Fibroblast of skin of abdomen (primary cell): ENCODE measurements around the gene HLA-B.

Experiments
- DNase-seq: peaks from one replicate; pipeline ENCODE4 v3.0.0-alpha.2; 2013

Gene HLA-B

DNA sequence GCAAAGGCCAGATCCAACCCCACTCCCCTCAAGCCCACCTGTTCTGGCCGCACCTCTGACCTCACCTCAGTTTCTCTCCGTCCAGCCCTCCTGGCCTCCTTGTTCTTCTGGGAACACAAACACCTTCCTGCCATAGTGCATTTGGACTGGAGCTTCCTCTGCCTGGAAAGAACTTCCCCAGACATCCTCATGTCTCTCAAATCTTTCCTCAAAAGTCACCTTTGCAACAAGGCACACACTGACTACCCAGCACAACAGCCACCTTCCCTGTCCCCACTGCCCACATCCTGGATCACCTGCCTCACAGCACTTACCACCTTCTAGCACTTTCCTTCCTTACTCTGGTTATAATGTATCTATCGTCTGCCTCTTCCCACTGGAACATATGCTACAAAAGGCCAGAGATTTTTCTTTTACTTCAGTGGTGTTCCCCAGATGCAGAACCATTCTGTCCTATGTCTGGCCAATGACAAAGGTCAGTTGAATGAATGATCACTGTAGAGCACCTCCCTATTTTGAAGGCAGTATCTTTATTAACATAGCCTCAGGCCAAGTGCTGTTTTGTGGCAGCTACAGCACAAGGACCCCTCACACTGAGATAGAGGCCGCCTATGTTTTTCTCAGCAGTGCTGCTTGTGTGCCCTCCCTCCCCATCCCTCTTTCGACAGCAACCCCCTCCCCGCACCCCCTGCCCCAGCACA is 4.1 kb downstream of the HLA-B start:
- DNase-seq, result no peak

DNA sequence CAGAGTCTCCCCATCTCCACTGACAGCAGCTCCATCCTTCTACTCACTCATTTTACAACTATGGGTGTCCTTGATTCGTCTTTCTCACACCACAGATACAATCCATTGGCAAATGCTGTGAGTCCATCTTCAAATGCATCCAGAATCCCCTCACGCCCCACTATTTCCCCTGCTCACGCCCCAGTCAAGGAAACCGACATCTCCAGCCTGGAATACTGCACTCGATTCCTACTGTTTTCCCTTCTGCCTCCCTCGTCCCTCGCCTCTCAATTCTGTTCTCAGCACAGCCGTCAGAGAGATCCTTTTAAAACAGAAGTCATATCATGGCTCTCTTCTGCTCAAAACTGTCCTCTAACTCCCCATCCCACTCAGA is 4.7 kb downstream of the HLA-B start:
- no peak for DNase-seq

DNA sequence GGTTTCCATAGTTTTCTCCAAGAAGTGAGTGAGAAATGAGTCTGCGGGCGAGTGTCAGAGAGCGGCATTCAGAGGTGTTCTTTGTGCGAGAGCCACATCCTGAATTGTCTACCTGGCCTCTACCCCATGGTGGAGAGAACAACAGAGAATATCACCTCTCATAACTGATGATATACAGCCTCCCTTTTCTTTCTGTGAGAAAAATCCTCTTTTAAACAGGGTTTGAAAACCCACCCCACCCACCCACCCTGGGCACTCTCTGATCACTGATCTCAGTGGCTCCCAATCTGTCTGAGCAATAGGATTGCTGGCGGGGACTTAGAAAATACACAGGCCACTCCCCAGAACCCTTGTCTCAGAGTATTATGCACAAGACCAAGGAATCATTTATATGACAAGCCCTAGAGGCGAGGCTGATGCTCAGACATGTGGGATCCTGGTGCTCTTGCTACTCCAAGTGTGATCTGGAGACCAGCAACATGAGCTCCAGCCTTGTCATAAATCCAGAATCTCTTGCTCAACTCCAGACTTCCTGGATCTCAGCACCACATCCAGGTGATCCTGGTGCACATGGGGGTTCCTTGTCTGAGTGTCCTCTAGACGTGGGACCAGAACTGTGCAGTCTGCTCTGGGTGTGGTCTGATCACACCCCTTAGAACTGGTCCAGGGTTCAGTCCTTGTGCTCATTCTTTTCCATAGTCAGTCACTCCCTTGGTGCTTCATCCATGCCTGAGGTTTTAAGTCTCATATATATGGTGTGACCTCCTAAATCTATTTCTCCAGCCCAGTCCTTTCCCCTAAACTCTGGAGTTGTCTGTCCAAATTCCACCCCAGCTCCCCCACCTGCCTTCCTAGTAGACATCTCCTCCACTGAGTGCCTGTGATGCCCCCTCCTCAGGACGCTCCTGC is 5.3 kb downstream of the HLA-B start:
- DNase-seq, result no peak

DNA sequence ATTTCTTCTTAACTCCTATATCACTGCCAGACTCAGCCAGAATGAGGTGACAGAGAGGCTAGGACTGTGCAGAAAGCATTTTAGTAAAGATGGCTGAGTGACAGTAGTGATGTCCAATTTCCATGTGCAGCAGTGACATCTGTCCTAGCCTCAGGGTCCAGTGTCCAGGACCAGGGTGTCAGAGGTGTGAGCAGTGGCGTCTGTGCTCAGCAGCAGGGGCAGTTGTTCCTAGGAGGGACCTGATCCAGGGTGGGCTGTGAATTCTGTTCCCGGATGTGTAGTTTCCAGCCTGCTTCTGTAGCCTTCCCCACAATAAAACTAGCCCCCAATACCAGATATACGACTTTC is 6.0 kb downstream of the HLA-B start:
- no peak for DNase-seq

DNA sequence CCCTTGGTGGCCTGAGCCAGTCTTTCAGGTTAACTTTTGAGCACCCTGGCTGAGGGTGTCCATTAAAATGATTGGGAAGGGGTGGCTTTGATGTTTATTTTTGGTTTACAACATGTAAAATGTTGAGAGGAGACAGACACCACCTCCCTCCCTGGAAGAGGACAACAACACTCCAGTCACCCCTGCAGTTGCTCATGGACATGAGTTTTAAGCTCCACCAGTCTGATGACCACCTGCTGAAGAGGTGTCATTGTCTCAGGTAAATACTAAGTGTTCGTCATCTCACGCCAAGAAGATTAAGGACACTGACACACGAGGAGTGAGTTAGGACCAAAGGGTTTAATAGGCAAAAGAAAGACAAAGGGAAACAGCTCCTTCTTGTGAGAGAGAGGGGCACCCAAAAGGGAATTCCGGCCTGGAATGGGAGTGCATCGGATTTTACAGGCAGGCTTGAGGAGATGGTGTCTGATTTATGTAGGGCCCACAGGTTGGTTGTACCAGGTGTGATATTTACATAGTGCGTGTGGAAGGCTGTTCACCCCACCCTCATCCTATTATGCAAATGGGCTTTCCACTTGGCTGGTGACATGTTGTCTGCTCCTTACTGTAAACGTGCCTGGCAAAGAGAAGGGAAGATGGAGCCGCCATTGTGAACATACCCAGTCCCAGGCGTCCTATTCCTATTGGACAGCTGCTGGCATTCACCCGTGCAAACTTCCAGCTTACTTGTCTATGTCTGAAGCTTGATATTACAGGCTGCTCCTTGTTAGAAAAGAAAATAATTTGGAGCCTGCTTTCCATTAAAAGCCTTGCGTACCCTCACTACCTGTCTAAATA is 6.6 kb downstream of the HLA-B start:
- no peak for DNase-seq

DNA sequence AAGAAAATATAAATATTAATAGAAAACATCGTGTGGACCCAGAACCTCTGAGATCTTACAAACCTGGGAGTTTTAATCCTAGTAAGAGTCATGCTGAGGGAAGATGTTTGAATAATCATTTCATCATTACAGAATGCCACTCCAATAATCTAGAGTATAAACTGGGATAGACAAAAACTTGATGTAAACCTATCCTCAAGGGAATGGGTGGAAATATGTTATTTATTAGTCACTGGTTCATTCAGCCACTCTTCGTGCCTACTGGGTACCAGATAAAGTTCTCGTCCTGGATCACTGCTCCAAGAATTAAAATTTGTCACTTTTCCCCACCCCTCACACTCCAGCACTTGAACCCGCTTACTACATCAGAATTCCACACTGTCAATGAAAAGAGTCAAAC is 7.7 kb downstream of the HLA-B start:
- no peak for DNase-seq

DNA sequence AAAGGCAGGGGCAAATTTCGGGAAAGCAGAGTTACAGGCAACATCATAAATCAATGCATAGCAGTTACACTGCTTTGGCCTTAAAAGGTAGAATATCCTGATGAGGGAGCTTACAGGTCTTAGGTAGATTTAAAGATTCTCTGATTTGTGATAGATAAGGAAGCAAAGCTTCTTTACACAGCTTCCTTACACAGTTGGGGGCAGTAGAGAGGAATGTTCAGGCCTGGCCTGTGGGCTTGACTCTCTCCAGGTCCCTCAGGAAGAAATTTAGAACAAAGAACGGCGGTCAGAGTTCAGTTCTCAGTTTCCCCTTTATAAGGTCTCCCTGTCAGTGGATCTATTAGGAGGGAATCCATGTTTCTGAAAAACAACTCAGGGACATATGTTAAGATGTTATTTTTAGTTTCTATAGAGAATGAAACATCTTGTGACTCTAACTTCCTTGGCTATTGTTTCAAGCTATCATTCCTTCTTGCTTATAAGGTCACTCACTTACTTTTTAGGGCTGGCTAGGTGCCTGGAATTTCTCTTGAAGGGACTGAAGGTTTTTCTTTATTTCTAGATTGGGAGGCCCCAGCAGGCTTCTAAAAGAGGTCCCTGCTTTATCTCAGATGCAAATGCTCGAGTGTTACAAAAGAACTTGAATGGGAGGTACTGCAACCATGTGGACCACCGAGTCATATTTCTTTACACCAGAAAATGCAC is 11.8 kb downstream of the HLA-B start:
- DNase-seq, result no peak

DNA sequence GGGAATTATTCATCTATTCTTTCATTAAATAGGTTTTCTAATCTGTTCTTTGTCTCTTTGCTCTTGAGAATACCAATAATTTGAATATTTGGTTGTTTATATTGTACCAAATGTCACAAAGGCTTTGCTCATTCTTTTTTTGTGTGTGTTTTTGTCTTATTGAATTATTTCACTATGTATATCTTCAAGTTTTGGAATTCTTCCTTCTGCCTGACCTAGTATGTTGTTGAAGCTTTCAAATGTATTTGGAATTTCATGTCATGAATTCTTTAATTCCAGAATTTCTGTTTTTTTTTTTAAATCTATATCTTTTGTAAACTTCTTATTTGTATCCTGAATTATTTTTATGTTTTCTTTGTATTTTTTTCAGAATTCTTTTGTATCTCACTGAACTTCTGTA is 16.8 kb downstream of the HLA-B start:
- no peak for DNase-seq

DNA sequence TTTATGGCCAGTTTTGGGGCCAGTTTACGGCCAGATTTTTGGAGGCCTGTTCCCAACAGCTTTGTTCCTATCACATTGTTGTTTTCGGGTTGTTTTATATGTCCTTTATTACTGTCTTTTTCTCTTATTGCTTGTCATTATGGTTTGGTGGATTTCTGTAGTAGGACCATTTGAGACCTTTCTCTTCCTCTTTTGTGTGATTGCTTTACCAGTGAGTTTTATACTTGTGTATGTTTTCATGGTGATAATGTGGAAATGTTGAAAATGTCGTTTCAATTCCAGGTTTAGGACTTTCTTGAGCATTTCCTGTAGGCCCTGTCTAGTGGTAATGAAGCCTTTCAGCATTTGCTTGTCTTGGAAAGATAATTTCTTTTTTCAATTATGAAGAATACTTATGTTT is 17.8 kb downstream of the HLA-B start:
- no peak for DNase-seq

DNA sequence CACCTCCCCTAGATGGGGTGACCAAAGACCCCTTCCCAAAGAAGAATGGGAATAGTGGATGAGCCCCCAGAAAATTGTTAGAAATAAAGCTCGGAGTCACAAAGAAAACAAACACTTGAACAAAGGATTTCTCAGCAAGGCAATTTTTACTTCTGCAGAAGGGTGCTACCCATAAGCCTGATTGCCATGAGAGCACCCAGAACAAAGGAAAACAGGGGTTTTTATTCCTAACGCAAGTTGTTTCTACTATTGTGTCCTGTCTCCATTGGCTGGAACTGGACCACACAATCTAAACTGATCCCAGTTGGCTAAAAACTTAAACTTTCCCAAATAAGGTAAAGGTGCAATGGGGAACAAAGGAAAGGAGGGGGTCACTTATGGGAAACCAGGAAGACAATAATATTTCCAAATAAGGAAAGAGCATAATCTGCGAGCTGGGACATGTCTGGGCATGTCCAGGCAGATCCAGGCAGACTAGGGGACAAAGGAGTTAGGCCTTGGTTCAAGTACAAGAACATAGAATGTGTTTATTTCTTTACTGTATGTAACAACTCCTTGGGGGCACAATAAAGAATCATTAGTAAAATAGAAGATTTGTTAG is 20.0 kb downstream of the HLA-B start:
- no peak for DNase-seq

DNA sequence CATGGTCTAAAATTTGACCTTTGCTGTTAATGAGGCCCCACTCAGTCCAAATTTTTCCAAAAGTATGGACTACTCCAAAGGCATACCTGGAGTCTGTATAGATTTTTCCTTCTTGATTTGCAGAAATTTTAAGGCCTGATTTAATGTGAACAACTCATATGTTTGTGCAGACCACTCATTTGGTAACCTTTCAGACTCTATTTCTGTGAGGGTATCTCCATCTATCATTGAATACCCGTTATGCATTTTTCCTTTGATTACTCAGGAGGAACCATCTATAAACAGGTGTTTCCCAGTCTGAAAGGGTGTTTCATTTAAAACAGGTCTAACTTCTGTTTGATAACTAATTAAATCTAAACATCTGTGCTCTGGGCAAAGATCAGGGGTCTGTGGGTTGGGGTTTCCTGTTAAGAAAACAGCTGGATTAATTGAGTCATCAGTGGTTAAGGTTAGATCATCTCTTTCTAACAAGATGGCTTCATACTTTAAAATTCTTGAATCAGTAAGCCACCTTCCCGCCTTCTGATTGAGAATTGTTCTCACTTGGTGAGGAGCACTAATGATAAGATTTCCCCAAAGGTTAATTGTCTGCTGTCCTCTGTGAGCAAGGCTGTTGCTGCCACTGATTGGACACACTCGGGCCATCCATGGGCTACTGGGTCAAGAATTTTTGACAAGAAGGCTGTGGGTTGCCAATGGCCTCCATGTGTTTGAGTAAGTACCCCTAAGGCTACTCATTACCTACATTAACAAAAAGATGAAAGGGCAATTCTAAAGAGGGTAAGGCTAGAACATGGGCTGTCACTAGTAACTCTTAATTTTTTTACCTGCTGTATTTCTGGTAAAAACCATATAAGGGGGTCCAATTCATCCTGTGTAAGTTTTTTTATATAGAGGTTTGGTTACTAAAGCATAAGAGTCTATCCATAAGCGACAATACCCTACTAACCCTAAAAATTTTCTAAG is 24.1 kb downstream of the HLA-B start:
- DNase-seq, result no peak

DNA sequence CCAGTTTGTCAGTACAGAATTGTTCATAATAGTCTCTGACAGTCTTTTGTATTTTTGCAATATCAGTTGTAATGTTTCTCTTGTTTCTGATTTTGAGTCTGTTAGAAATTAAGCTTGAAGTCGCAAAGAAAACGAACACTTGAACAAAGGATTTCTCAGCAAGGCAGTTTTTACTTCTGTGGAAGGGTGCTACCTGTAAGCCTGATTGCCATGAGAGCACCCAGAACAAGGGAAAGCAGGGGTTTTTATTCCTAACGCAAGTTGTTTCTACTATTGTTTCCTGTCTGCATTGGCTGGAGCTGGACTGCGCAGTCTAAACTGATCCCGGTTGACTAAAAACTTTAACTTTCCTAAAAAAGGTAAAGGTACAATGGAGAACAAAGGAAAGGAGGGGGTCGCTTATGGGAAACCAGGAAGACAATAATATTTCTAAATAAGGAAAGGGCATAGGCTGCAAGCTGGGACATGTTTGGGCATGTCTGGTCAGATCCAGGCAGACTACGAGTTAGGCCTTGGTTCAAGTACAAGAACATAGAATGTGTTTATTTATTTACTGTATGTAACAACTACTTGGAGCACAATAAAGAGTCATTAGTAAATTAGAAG is 28.5 kb downstream of the HLA-B start:
- DNase-seq, result no peak

DNA sequence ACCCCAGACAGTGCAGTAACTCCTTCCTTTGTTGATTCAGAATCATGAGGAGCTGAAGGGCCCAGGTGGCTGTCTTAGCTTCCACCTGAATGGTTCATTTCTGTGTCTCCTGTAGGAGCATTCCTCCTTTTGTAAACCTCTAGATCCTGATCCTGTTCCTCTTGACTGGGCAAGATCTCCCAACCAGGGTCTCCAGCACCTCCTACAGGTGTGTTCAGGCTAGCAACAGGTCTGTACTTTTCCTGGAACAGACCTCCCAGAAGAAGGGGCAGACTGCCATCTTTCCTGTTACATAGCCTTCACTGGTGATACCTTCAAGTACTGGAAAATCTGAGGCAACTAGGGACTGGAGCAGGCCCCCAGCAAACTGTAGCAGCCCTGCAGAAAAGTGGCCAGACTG is 35.2 kb downstream of the HLA-B start:
- no peak for DNase-seq

DNA sequence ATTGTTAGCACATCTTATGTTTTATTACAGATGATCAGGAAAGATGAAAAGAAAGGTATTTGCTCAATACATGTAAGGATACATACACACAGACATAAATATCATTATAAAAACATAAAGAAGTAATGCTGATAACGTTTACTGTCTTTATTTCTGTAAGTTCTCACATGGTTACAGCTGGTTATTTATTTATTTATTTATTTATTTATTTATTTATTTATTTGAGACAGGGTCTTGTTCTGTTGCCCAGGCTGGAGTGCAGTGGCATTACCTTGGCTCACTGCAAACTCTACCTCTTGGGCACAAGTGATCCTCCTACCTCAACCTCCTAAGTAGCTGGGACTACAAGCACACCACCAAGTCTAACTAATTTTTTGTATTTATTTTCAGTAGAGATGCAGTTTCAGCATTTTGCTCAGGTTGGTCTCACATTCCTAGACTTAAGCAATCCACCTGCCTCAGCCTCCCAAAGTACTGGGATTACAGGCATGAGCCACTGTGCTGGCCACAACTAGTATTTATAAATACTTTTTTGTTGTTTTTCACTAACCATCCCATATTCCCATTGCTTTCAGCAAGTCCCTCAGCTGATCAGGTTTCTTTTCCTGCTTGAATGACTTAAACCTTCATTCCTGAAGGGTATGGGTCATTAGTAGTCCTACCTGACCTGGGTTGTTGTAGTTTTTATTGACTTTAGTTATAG is 35.8 kb downstream of the HLA-B start:
- no peak for DNase-seq

DNA sequence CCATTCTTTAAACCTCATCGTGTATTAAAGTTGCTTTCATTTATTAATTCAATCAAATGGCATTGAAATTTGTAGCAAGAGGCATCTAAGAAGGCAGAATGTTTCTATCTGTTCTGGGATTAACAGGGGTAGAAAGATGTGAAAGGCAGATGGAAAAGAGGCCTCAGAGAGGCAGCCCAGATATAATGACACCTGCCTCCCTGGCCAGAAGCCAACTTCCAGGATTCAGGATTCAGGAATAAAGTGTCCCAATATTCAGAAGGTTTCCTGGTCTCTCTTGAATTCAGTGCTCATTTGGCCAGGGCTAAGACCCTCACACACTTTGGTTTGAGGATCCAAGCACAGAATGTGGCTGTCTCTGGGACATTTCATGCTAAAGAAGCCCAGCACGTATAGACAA is 39.9 kb downstream of the HLA-B start:
- no peak for DNase-seq

DNA sequence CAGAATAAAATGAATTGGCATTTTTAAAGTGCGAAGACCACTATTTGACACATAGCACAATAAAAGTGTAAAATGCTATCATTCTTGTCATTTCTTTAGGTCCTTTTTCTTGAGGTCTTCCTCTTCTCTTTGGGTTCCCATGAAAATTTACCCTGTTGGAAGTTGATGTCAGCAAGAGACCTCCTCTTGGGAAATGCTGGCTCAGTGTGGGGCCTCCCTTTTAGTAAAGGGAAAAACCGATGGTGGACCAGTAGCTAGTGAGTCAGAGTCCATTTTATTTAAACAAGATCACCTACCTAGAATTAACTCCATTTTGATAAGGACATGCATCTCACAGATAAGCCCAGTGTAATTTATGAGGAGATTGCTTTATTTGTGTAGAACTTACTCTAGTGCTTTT is 47.3 kb downstream of the HLA-B start:
- no peak for DNase-seq

DNA sequence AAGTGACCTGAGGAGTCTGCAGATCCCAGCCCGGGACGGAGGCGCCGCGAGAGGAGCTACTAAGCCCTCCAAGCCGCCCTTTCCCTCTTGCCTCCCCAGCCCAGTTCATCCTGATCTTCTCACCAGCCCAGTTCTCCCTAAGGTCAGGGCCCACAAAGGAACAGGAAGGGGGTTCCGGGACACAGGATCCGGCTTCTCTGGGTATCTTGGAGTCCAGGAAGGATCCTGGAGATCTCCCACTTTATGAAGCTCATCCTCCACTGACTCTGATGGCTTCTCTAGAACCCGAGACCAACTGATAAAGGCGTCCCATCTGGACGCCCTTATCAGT is 48.2 kb downstream of the HLA-B start:
- DNase-seq, result no peak

DNA sequence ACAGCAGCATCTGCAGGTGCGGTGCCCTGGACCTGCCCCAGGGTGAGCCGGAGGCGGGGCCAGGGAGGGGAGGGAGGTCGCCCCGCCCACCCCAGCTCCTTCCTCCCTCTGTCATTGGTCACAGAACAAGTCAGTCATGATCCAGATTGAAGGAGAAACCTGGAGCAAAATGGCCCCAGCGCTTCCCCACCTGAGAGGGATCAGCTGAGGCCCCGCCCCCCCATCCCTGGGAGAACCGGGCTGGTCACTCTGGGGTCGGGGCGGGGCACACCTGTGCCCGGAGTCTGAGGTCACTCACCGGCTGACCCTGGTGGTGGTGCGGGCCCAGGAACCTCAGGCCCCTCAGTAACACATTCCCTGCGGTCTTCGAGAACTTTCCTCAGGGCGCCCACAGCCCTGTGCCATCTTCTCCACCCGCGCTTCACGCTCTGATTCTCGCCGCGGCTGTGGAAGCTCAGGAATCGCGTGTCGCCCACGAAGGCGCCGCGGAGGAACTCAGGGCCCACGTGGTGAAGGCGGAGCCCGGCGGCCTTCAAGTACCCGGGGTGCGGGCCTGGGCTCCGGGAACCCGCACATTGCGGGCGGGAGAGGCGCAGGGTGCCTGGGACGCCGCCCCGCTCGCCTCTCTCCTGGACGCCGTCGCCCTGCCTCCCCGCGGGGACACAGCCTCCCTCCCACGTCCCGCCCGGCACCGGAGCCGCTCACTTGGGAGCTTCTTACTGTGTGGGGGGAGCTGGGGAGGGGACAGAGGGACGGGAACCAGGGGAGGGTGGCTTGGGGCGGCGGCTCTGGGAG is 48.7 kb downstream of the HLA-B start:
- DNase-seq, result no peak

DNA sequence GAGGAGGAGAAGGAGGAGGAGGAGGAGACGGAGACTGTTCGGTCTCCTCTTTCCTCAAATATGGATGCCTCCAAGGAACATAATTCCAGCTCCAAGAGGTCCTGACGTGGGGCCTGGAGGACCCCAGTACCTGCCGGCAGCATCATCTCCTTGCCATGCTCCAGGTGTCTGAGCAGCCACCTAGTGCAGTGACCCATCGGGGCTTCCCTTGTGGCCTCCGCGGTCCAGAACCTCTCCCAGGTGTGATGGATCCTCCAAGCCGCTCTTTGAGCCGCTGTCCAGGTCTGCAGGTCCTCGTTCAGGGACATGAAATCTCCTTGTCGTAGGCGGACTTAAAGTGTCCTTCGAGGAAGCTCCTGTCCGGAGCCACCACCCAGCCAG is 49.3 kb downstream of the HLA-B start:
- DNase-seq, result no peak
